H1 (cell line): ENCODE data around the gene SCO2. TPM values are rescaled to one million over a fixed set of nuclear protein-coding genes. Genes with fewer than 3 reads are reported as not detected.

Source experiments
- CTCF ChIA-PET: fragments of 300-600 bp; sonication (Branson Sonifier 250); formaldehyde crosslinking; loops from one replicate; lab custom pipeline; 2021; ENCODE audit not compliant: partially characterized antibody; lab: Charles Lee
- POLR2A ChIA-PET: fragments of 300-600 bp; sonication (Branson Sonifier 250); formaldehyde crosslinking; loops from one replicate; lab custom pipeline; 2021; ENCODE audit warnings: inconsistent platforms; ENCODE audit not compliant: partially characterized antibody; lab: Charles Lee
- DNase-seq, 2 experiments: peaks; one replicate each; pipeline versions ENCODE4 v3.0.0 to v3.0.0-alpha.2; 2010 to 2022; ENCODE audit warnings: low spot score in 2 of 2, low read depth in 1 of 2, mixed read lengths in 1 of 2
- FAIRE-seq: peaks from 2 replicates; lab custom pipeline; 2011; peaks lifted over from hg19 to GRCh38; lab: Jason Lieb, UNC
- H2AFZ ChIP-seq: 2 replicates; pipeline ENCODE4 v1.8.1; 2012; ENCODE audit warnings: low read length, inconsistent platforms
- H2AK5ac ChIP-seq: 2 replicates; pipeline ENCODE4 v1.6.1; 2013; ENCODE audit warnings: low read depth, low read length
- H2BK120ac ChIP-seq: replicated peaks from 2 replicates; pipeline ENCODE3; 2013; ENCODE audit warnings: low read depth, low read length, inconsistent platforms
- H2BK12ac ChIP-seq: 2 replicates; pipeline ENCODE4 v1.6.1; 2013; ENCODE audit warnings: low read depth, low read length
- H2BK15ac ChIP-seq: 2 replicates; pipeline ENCODE4 v1.6.1; 2013; ENCODE audit warnings: low read length
- H2BK20ac ChIP-seq: 2 replicates; pipeline ENCODE4 v1.6.1; 2013; ENCODE audit warnings: low read length
- H2BK5ac ChIP-seq: 2 replicates; pipeline ENCODE4 v1.6.1; 2013; ENCODE audit warnings: low read depth, low read length
- H3K14ac ChIP-seq: 2 replicates; pipeline ENCODE4 v1.6.1; 2013; ENCODE audit warnings: inconsistent platforms; ENCODE audit not compliant: insufficient read length
- H3K18ac ChIP-seq: 2 replicates; pipeline ENCODE4 v1.6.1; 2013; ENCODE audit warnings: low read length; ENCODE audit errors: extremely low read depth
- H3K23ac ChIP-seq: 2 replicates; pipeline ENCODE4 v1.6.1; 2013; ENCODE audit warnings: inconsistent platforms; ENCODE audit not compliant: insufficient read length
- H3K23me2 ChIP-seq: 2 replicates; pipeline ENCODE4 v1.6.1; 2013; ENCODE audit warnings: low read depth, low read length
- H3K27ac ChIP-seq: 2 replicates; pipeline ENCODE4 v1.6.1; 2011; ENCODE audit warnings: low read depth, low read length, inconsistent platforms
- H3K27me3 ChIP-seq, 4 experiments: replicated peaks in 1 of 4; 1 replicate in 1 of 4; 2 replicates in 3 of 4; pipeline versions ENCODE4 v1.6.1 to v1.8.1; 2011 to 2013; ENCODE audit warnings: low read length in 3 of 4, mild to moderate bottlenecking in 3 of 4, inconsistent platforms in 2 of 4, mixed read lengths in 2 of 4, moderate library complexity in 1 of 4; ENCODE audit not compliant: control insufficient read depth in 3 of 4, insufficient read depth in 3 of 4; ENCODE audit errors: extremely low read depth in 1 of 4
- H3K36me3 ChIP-seq, 4 experiments: 2 replicates each; pipeline versions ENCODE4 v1.6.1 to v1.8.1; 2011 to 2013; ENCODE audit warnings: mild to moderate bottlenecking in 4 of 4, low read length in 3 of 4, moderate library complexity in 2 of 4, control low read depth in 1 of 4, inconsistent platforms in 1 of 4; ENCODE audit not compliant: insufficient read depth in 4 of 4, control insufficient read depth in 2 of 4
- H3K4ac ChIP-seq: replicated peaks from 2 replicates; pipeline ENCODE3; 2013; ENCODE audit warnings: low read length, low read depth, mixed read lengths, inconsistent platforms; ENCODE audit not compliant: insufficient read length
- H3K4me1 ChIP-seq, 4 experiments: replicated peaks in 1 of 4; 1 replicate in 1 of 4; 2 replicates in 3 of 4; pipeline versions ENCODE4 v1.6.1 to v1.8.1; 2011 to 2013; ENCODE audit warnings: low read length in 3 of 4, inconsistent platforms in 2 of 4, mixed read lengths in 1 of 4; ENCODE audit not compliant: insufficient read depth in 4 of 4, control insufficient read depth in 3 of 4
- H3K4me2 ChIP-seq, 2 experiments: 2 replicates each; pipeline versions ENCODE4 v1.6.1 to v1.8.1; 2011 to 2013; ENCODE audit warnings: low read depth in 2 of 2, low read length in 2 of 2, control low read depth in 1 of 2, inconsistent platforms in 1 of 2, mild to moderate bottlenecking in 1 of 2; ENCODE audit not compliant: insufficient read depth in 1 of 2
- H3K4me3 ChIP-seq, 4 experiments: fragments of 200-600, 300-600 bp in 1 of 4; sonication (generic), shearing (Covaris generic), sonication (Bioruptor Twin) in 1 of 4; 2 replicates each; pipeline versions ENCODE4 v1.5.1 to v1.8.1; 2011 to 2016; ENCODE audit warnings: low read length in 4 of 4, low read depth in 3 of 4, control low read depth in 2 of 4, inconsistent platforms in 2 of 4, mild to moderate bottlenecking in 2 of 4, mixed read lengths in 1 of 4, moderate library complexity in 1 of 4; ENCODE audit not compliant: insufficient read depth in 2 of 4; ENCODE audit errors: extremely low read depth in 1 of 4
- H3K56ac ChIP-seq: replicated peaks from 2 replicates; pipeline ENCODE3; 2013; ENCODE audit warnings: low read depth, mild to moderate bottlenecking, mixed read lengths, low read length, inconsistent platforms; ENCODE audit not compliant: insufficient read length
- H3K79me1 ChIP-seq: 2 replicates; pipeline ENCODE4 v1.6.1; 2013; ENCODE audit warnings: low read depth, low read length, control low read depth
- H3K79me2 ChIP-seq, 2 experiments: 2 replicates each; pipeline versions ENCODE4 v1.6.1 to v1.8.1; 2012 to 2013; ENCODE audit warnings: low read length in 2 of 2, mild to moderate bottlenecking in 2 of 2, inconsistent platforms in 1 of 2; ENCODE audit not compliant: insufficient read depth in 2 of 2, control insufficient read depth in 1 of 2
- H3K9ac ChIP-seq, 4 experiments: replicated peaks in 1 of 4; 1 replicate in 1 of 4; 2 replicates in 3 of 4; pipeline versions ENCODE4 v1.6.1 to v1.8.1; 2011 to 2013; ENCODE audit warnings: low read depth in 3 of 4, low read length in 3 of 4, control low read depth in 2 of 4, mild to moderate bottlenecking in 2 of 4, moderate library complexity in 2 of 4, inconsistent platforms in 1 of 4; ENCODE audit errors: extremely low read depth in 1 of 4
- H3K9me3 ChIP-seq, 2 experiments: 2 replicates each; pipeline versions ENCODE4 v1.6.1 to v1.8.1; 2012 to 2013; ENCODE audit warnings: mild to moderate bottlenecking in 2 of 2, moderate library complexity in 2 of 2, control low read depth in 1 of 2, inconsistent platforms in 1 of 2, low read depth in 1 of 2, low read length in 1 of 2, mixed read lengths in 1 of 2; ENCODE audit not compliant: insufficient read depth in 2 of 2
- H4K20me1 ChIP-seq, 2 experiments: replicated peaks in 1 of 2; 2 replicates each; pipeline versions ENCODE3 to v1.8.1; 2011 to 2013; ENCODE audit warnings: inconsistent platforms in 2 of 2, low read length in 2 of 2, mild to moderate bottlenecking in 1 of 2; ENCODE audit not compliant: insufficient read depth in 2 of 2, control insufficient read depth in 1 of 2
- H4K5ac ChIP-seq: 2 replicates; pipeline ENCODE4 v1.6.1; 2013; ENCODE audit warnings: low read length, low read depth, mixed read lengths, inconsistent platforms; ENCODE audit not compliant: insufficient read length
- H4K8ac ChIP-seq: 2 replicates; pipeline ENCODE4 v1.8.0; 2013; ENCODE audit warnings: mild to moderate bottlenecking, moderate library complexity, low read length, inconsistent platforms; ENCODE audit not compliant: insufficient read depth; ENCODE audit errors: extremely low read depth
- H4K91ac ChIP-seq: replicated peaks from 2 replicates; pipeline ENCODE3; 2013; ENCODE audit warnings: low read length, mixed read lengths, inconsistent platforms; ENCODE audit not compliant: insufficient read length
- RXRA ChIP-seq: IDR thresholded peaks from 2 replicates; pipeline ENCODE4 v1.6.1; 2011; ENCODE audit warnings: low read depth, mild to moderate bottlenecking, low read length, moderate library complexity; ENCODE audit not compliant: insufficient read depth
- SUZ12 ChIP-seq: fragments of 200-600 bp; sonication (generic); IDR thresholded peaks from 2 replicates; pipeline ENCODE4 v1.6.1; 2012; ENCODE audit warnings: mild to moderate bottlenecking, inconsistent platforms, low read length, moderate library complexity, mixed read lengths
- WGBS, 2 experiments: shearing (Covaris generic) in 1 of 2; methylation state at CpG; one replicate each; pipeline versions ENCODE4 v1.1.6 to v1.1.7; 2013 to 2015; ENCODE audit warnings: low lambda C conversion rate in 2 of 2, mixed read lengths in 2 of 2, inconsistent platforms in 1 of 2, low coverage in 1 of 2, missing lambda C conversion rate in 1 of 2; ENCODE audit not compliant: insufficient replicate concordance in 2 of 2, insufficient coverage in 1 of 2, insufficient read length in 1 of 2; ENCODE audit errors: extremely low coverage in 1 of 2, missing lambda C conversion rate in 1 of 2; 5-methylcytosine and 5-hydroxymethylcytosine counted together
- polyA plus RNA-seq, 7 experiments: library from polyadenylated mRNA; depleted of rRNA in 3 of 7; stranded (reverse) in 5 of 7; unstranded in 2 of 7; fragments of >200 nt in 5 of 7; fragments of 200-250 nt in 2 of 7; gene quantifications; 1 replicate in 5 of 7; 2 replicates in 1 of 7; 4 replicates in 1 of 7; pipeline versions ENCODE4 v1.2.1 to v1.2.3, GENCODE V29; 2011 to 2013; ENCODE audit warnings: missing spikeins in 2 of 7, mixed read lengths in 2 of 7
- total RNA-seq: library from RNA; stranded (reverse); fragmentation: NEBNext Ultra II Directional; extraction: Animal tissue kit (Norgen Biotek cat#: 25700); gene quantifications from 2 replicates; pipeline ENCODE4 v1.2.1, GENCODE V29; 2021

Gene SCO2
- total and polyA plus RNA-seq, 2 of the 8 experiments (the other 6 are each of a cell fraction or from before 2014, with no cell fraction given), result 2.0 TPM; not detected in 1

GRCh38 chr22:50506611-50507420, 18.6 kb downstream of the SCO2 start:
- no peak overlapping the region for H2BK15ac ChIP-seq
- peak overlapping the region in 3 of 4 experiments; percentile 6 to 66 (median 35); a peak in 4 of 7 replicates for H3K9ac ChIP-seq
- CTCF ChIA-PET, result interaction anchor here (0.8 to 2.7 kb wide), 4 partner anchors 9 to 21 kb away, joined by 3 to 22 read pairs (median 4); no protein-coding TSS in a partner anchor
- H4K91ac ChIP-seq, result no peak overlapping the region
- peak overlapping the region; percentile 55 to 100 (median 88) for H3K4me3 ChIP-seq
- peak overlapping the region; percentile 60; the same call in 1 of the 2 replicates for H2BK5ac ChIP-seq
- peaks cover 0 to 18% of the 10 kb centered on the region in 2 experiments for H4K20me1 ChIP-seq
- no peak for FAIRE-seq
- H2BK120ac ChIP-seq, result no peak overlapping the region
- H2AFZ ChIP-seq, result peak overlapping the region; percentile 98; the same call in 1 of the 2 replicates
- peak in 1 of 2 experiments; percentile 53 for DNase-seq
- H3K9me3 ChIP-seq, result no peaks in the 10 kb centered on the region
- H3K14ac ChIP-seq, result no peak overlapping the region
- no peak overlapping the region for H2BK20ac ChIP-seq
- peaks cover 2 to 8% (median 5%) of the 10 kb centered on the region in 4 experiments for H3K4me1 ChIP-seq
- no peak overlapping the region for H4K5ac ChIP-seq
- no peak overlapping the region for H2BK12ac ChIP-seq
- no peak overlapping the region for H3K27ac ChIP-seq
- POLR2A ChIA-PET, result interaction anchor here (0.8 to 2.7 kb wide), 5 partner anchors 9 to 37 kb away, joined by 3 to 17 read pairs (median 3); partner anchors contain the start of genes ADM2 and MIOX
- no peak for TF ChIP-seq SUZ12
- no peak for TF ChIP-seq RXRA
- peak overlapping the region; percentile 65 to 96 for H3K4me2 ChIP-seq
- H3K56ac ChIP-seq, result peak overlapping the region; percentile 77
- no peak overlapping the region for H2AK5ac ChIP-seq
- H4K8ac ChIP-seq, result no peak overlapping the region; the same call in 1 of the 2 replicates
- H3K23ac ChIP-seq, result no peak overlapping the region
- H3K79me1 ChIP-seq, result peaks cover 9% of the 10 kb centered on the region; the same call in 1 of the 2 replicates
- peaks cover 11% of the 10 kb centered on the region; the same call in 1 of the 2 replicates for H3K23me2 ChIP-seq
- peaks cover 0 to 15% (median 0%) of the 10 kb centered on the region in 4 experiments; a peak in 3 of 8 replicates for H3K36me3 ChIP-seq
- peak overlapping the region; percentile 83 for H3K18ac ChIP-seq
- 62% methylated on average over 21 of the region's 21 CpGs; no CpG with 5 or more reads in 1 of the 2 experiments for WGBS, 2 experiments
- no peak overlapping the region for H3K4ac ChIP-seq
- H3K79me2 ChIP-seq, result peaks cover 0 to 18% of the 10 kb centered on the region in 2 experiments; a peak in 2 of 4 replicates
- H3K27me3 ChIP-seq, result no peaks in the 10 kb centered on the region
